Prostate gland (tissue), 2 donors: Measurements from ENCODE around the gene MT1G. TPM values are rescaled to one million over a fixed set of nuclear protein-coding genes. Genes with fewer than 3 reads are reported as not detected.

ENCODE experiments used
- DNase-seq: peaks from one replicate; pipeline ENCODE4 v3.0.0-alpha.2; 2019; ENCODE audit warnings: low spot score
- H3K27ac ChIP-seq, 2 donors: fragments of 200-600 bp; sonication (generic); 2 replicates each; pipeline ENCODE4 v1.5.1; 2017 to 2019
- H3K27me3 ChIP-seq: fragments of 200-600 bp; sonication (generic); replicated peaks from 2 replicates; pipeline ENCODE4 v1.5.1; 2019; ENCODE audit not compliant: insufficient read depth
- H3K36me3 ChIP-seq, 2 donors: fragments of 200-600 bp; sonication (generic); 1 replicate in 1 of 2; 2 replicates in 1 of 2; pipeline versions ENCODE4 v1.5.1 to v1.8.1; 2017 to 2019
- H3K4me1 ChIP-seq: fragments of 200-600 bp; sonication (generic); replicated peaks from 2 replicates; pipeline ENCODE4 v1.5.1; 2019
- H3K4me3 ChIP-seq, 2 donors: fragments of 200-600 bp; sonication (generic); 2 replicates each; pipeline ENCODE4 v1.5.1; 2017 to 2019
- H3K9me3 ChIP-seq: fragments of 200-600 bp; sonication (generic); 2 replicates; pipeline ENCODE4 v1.5.1; 2017
- CTCF ChIP-seq, 4 experiments: fragments of 200-600 bp in 2 of 4; fragments of 450-650 bp in 2 of 4; sonication (generic) in 2 of 4; IDR thresholded peaks; 1 replicate in 3 of 4; 2 replicates in 1 of 4; pipeline ENCODE4 v1.5.1; 2016 to 2019; ENCODE audit warnings: antibody characterized with exemption in 4 of 4, mild to moderate bottlenecking in 2 of 4, moderate library complexity in 2 of 4
- POLR2A ChIP-seq: fragments of 450-650 bp; IDR thresholded peaks from one replicate; pipeline ENCODE4 v1.6.1; 2016; ENCODE audit warnings: antibody characterized with exemption, mild to moderate bottlenecking
- POLR2AphosphoS5 ChIP-seq: sonication (generic); formaldehyde crosslinking; IDR thresholded peaks from one replicate; pipeline ENCODE4 v1.6.1; 2017; ENCODE audit warnings: antibody characterized with exemption
- WGBS: methylation state at CpG from one replicate; pipeline ENCODE4 v1.1.5; 2018; 5-methylcytosine and 5-hydroxymethylcytosine counted together
- intact Hi-C: fragments of 100-400 bp; cut with DNase I; formaldehyde crosslinking; loops from one replicate; pipeline ENCODE4 v1.14.2; 2022
- total RNA-seq, 2 donors: library from RNA; depleted of rRNA; stranded (reverse); fragments of >200 nt; gene quantifications; one replicate each; pipeline ENCODE4 v1.1.0, GENCODE V29; 2016

Gene MT1G
- total RNA-seq, 2 donors from 2014 or later = 189 to 745 TPM

GRCh38 chr16:56632156-56632847 is 35.6 kb downstream of the MT1G start, which contains the start of gene MT1M:
MT1M (plus strand) TSS chr16:56632659; CDS start chr16:56632732, 73 bp downstream.
- H3K27me3 ChIP-seq = peaks cover 4% of the 10 kb centered on the region
- peak; percentile 39 for DNase-seq
- H3K27ac ChIP-seq = peak within 1 kb of the TSS; percentile 61 to 67

GRCh38 chr16:56631832-56632155 is 36.1 kb downstream of the MT1G start:
- DNase-seq = no peak
- Histone ChIP-seq H3K9me3 (no peaks in the 10 kb centered on the region), H3K4me1 (no peaks in the 10 kb centered on the region), H3K27me3 (peaks cover 4% of the 10 kb centered on the region), H3K4me3 (peak overlapping the region; percentile 43 to 48), H3K27ac (peak overlapping the region; percentile 61 to 67), H3K36me3 (no peaks in the 10 kb centered on the region)
- intact Hi-C loops = no loop called here
- TF ChIP-seq CTCF (IDR thresholded peaks at IDR 0.05) (no peak), POLR2AphosphoS5 (no peak), POLR2A (no peak)
- 38% methylated on average over 14 of the region's 14 CpGs for WGBS

More at GRCh38 chr16:56632156-56632847, 35.6 kb downstream of the MT1G start, which contains the start of gene MT1M:
- TF ChIP-seq POLR2AphosphoS5 (no peak), POLR2A (peak; percentile 15), CTCF (IDR thresholded peaks at IDR 0.05) (no peak)
- Histone ChIP-seq H3K36me3 (no peaks in the 10 kb centered on the region), H3K4me3 (peak within 1 kb of the TSS; percentile 43 to 48), H3K4me1 (no peaks in the 10 kb centered on the region), H3K9me3 (no peaks in the 10 kb centered on the region)
- WGBS = 2% methylated on average over 61 of the region's 61 CpGs
- intact Hi-C loops = no loop called here

GRCh38 chr16:56631197-56631596 is 36.7 kb downstream of the MT1G start:
- Histone ChIP-seq H3K27me3 (peaks cover 4% of the 10 kb centered on the region), H3K9me3 (no peaks in the 10 kb centered on the region), H3K27ac (no peak overlapping the region), H3K4me1 (no peaks in the 10 kb centered on the region), H3K4me3 (no peak overlapping the region), H3K36me3 (no peaks in the 10 kb centered on the region)
- intact Hi-C loops = no loop called here
- no peak for TF ChIP-seq POLR2AphosphoS5
- TF ChIP-seq POLR2A = no peak
- TF ChIP-seq CTCF (IDR thresholded peaks at IDR 0.05) = no peak
- WGBS = 90% methylated on average over 10 of the region's 10 CpGs
- DNase-seq = no peak

- Histone ChIP-seq H3K27me3 (no peaks in the 10 kb centered on the region), H3K27ac (no peak overlapping the region), H3K36me3 (no peaks in the 10 kb centered on the region), H3K9me3 (no peaks in the 10 kb centered on the region), H3K4me1 (no peaks in the 10 kb centered on the region), H3K4me3 (no peak overlapping the region)
- WGBS = 88% methylated on average over 3 of the region's 3 CpGs
- intact Hi-C loops = no loop called here
- TF ChIP-seq CTCF (IDR thresholded peaks at IDR 0.05) = no peak
- no peak for TF ChIP-seq POLR2AphosphoS5
- TF ChIP-seq POLR2A = no peak
- no peak for DNase-seq
These were observed 37.7 kb downstream of the MT1G start for GRCh38 chr16:56630134-56630533.

- no peak overlapping the region for H3K27ac ChIP-seq
- 72% methylated on average over 3 of the region's 3 CpGs for WGBS
These were observed 38.3 kb downstream of the MT1G start for GRCh38 chr16:56629531-56629930.

More at GRCh38 chr16:56629531-56629930, 38.3 kb downstream of the MT1G start:
- Histone ChIP-seq H3K36me3 (no peaks in the 10 kb centered on the region), H3K4me1 (no peaks in the 10 kb centered on the region), H3K4me3 (no peak overlapping the region), H3K9me3 (no peaks in the 10 kb centered on the region), H3K27me3 (no peaks in the 10 kb centered on the region)
- intact Hi-C loops = no loop called here
- TF ChIP-seq POLR2A = no peak
- no peak for TF ChIP-seq POLR2AphosphoS5
- TF ChIP-seq CTCF (IDR thresholded peaks at IDR 0.05) = no peak
- DNase-seq = no peak
